Epithelial cell of proximal tubule (primary cell): ENCODE results near the gene MAN2B2. TPM values are rescaled to one million over a fixed set of nuclear protein-coding genes. Genes with fewer than 3 reads are reported as not detected.
A peak's percentile ranks its signal among the peaks of the same experiment; 100 is the strongest.
"Not testable (repeated sequence)": the region's sequence is repeated elsewhere in the genome, so short reads cannot be mapped to it uniquely, and the experiment has no call there.

ENCODE experiments used
- DNase-seq: peaks from one replicate; pipeline ENCODE4 v3.0.0-alpha.2; 2011; ENCODE audit warnings: low read depth
- H3K4me3 ChIP-seq: 2 replicates; pipeline ENCODE4 v1.5.1; 2011; ENCODE audit warnings: low read depth, mild to moderate bottlenecking, low read length
- CTCF ChIP-seq: conservative IDR thresholded peaks from 2 replicates; pipeline ENCODE4 v1.5.1; 2012; ENCODE audit warnings: low read depth, mild to moderate bottlenecking, low read length
- total RNA-seq: library from RNA; depleted of rRNA; stranded (reverse); fragments of >200 nt; gene quantifications from 2 replicates; pipeline ENCODE4 v1.2.3, GENCODE V29; 2015

The MAN2B2 gene
- total RNA-seq, 1 donor from 2014 or later, result 20.6 TPM

DNA sequence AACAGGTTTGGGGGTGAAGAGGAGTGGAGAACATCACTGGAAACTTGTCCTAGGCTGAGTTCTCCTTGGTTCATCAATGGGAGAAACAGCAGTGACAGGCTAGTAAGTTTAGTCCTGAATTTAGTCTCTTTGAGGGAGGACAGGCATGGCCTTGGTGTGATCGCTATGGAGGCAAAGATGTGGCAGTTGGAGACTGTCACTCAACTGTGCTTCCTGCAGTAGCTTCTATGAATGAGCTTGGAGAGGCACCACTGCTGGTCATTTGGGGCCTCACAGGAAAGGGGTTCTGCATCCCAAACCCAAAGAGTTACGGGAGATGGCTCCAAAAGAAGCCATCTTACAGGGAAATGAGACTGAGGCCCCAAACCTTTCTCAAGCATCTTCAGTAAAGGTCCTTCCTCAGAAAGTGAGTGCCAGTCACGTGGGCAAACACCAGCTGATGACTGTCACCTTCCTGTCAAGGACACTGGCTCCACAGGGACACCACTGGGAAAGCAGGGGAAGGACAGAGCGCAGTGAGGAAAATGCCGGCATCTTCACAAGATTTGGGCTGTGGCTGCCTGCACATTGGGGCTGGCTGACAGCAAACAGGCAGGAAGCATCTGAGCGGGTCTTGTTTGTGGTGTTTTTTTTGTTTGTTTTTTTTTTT, 72.7 kb downstream of the MAN2B2 start:
- H3K4me3 ChIP-seq, result no peak overlapping the region
- no peak for TF ChIP-seq CTCF
- no peak for DNase-seq

- TF ChIP-seq CTCF, result no peak
- no peak for DNase-seq
- no peak overlapping the region for H3K4me3 ChIP-seq
These were observed 74.2 kb downstream of the MAN2B2 start for GRCh38 chr4:6649216-6649615.

- DNase-seq, H3K4me3 ChIP-seq: not testable (repeated sequence)
These were observed 79.2 kb downstream of the MAN2B2 start for GRCh38 chr4:6654211-6654610.

DNA sequence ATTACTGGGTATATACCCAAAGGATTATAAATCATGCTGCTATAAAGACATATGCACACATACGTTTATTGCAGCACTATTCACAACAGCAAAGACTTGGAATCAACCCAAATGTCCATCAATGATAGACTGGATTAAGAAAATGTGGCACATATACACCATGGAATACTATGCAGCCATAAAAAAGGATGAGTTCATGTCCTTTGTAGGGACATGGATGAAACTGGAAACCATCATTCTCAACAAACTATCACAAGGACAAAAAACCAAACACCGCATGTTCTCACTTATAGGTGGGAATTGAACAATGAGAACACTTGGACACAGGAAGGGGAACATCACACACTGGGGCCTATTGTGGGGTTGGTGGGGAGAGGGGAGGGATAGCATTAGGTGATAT, 80.3 kb downstream of the MAN2B2 start:
- H3K4me3 ChIP-seq, DNase-seq: not testable (repeated sequence)

DNA sequence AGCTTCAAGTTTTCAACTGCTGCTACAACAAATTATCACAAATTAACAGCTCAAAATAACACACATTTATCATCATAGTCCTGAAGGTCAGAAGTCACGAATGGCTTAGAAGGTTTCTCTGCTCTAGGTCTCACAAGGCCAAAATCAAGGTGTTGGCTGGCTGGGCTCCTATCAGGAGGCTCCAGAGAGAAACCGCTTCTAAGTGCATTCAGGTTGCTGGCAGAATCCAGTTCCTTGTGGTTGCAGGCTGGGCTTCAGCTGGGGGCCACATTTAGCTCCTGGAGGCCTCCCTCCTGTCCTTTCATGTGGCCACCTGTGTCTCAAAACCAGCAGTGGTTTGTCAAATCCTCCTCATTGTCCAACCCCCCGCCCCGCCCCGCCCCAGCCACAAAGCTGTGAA, 80.9 kb downstream of the MAN2B2 start:
- no peak for DNase-seq
- no peak overlapping the region for H3K4me3 ChIP-seq
- no peak for TF ChIP-seq CTCF

GRCh38 chr4:6657242-6658208, 82.5 kb downstream of the MAN2B2 start:
- DNase-seq, result no peak
- no peak for TF ChIP-seq CTCF
- H3K4me3 ChIP-seq, result no peak overlapping the region

- H3K4me3 ChIP-seq, result peak overlapping the region; percentile 44
- TF ChIP-seq CTCF, result no peak
These were observed 83.2 kb downstream of the MAN2B2 start for GRCh38 chr4:6658209-6658595.

DNA sequence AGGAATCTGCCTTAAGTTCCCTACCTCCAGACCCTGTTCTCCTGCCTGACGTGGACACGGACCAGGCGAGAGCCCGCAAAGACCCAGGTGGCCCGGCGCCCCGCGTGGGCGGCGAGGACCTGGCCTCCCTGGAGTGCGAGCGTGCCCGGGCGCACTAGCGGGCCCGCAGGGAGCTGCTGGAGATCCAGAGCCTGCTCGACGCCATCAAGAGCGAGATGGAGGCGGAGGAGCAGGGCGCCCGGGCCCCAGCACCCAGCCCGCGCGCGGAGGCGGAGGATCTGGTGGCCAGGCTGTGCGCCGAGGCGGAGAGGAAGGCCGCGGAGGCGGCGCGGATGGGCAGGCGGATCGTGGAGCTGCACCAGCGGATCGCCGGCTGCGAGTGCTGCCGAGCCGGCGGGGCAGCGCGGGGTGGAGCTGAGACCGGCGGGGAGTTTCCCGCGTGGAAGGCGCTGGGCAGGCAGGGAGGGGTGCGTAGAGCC, 83.6 kb downstream of the MAN2B2 start:
- H3K4me3 ChIP-seq, result peak overlapping the region; percentile 44
- no peak for DNase-seq
- no peak for TF ChIP-seq CTCF

More at GRCh38 chr4:6658209-6658595, 83.2 kb downstream of the MAN2B2 start:
- DNase-seq, result no peak
